B cell (primary cell): Measurements from ENCODE around the gene MAGEL2. TPM values are rescaled to one million over a fixed set of nuclear protein-coding genes. Genes with fewer than 3 reads are reported as not detected.

ENCODE experiments used
- ATAC-seq: fragments of 200-7000 bp; cut with Tn5 transposase; one replicate; pipeline ENCODE4 v1.10.0; 2021; ENCODE audit warnings: low read depth, mild to moderate bottlenecking, moderate number of reproducible peaks, moderate library complexity
- CTCF ChIA-PET: fragments of 350-600 bp; sonication (Branson Sonifier 250); formaldehyde crosslinking; loops from one replicate; lab custom pipeline; 2021; ENCODE audit warnings: antibody characterized with exemption, inconsistent platforms; lab: Charles Lee
- POLR2A ChIA-PET: fragments of 350-600 bp; sonication (Branson Sonifier 250); formaldehyde crosslinking; loops from one replicate; lab custom pipeline; 2021; ENCODE audit warnings: antibody characterized with exemption; lab: Charles Lee
- DNase-seq: peaks from one replicate; pipeline ENCODE4 v3.0.0; 2013
- H2AFZ ChIP-seq: 2 replicates; pipeline ENCODE4 v1.6.1; 2012; ENCODE audit warnings: mild to moderate bottlenecking, low read depth, low read length; ENCODE audit not compliant: insufficient read depth, poor library complexity, severe bottlenecking
- H3K27ac ChIP-seq, 2 donors: 1 replicate in 1 of 2; 2 replicates in 1 of 2; pipeline ENCODE4 v1.5.1; 2012 to 2013; ENCODE audit warnings: low read length in 2 of 2, mild to moderate bottlenecking in 2 of 2, moderate library complexity in 1 of 2
- H3K27me3 ChIP-seq, 4 experiments: fragments of 200-600 bp in 1 of 4; sonication (generic) in 1 of 4; replicated peaks in 1 of 4; 1 replicate in 2 of 4; 2 replicates in 2 of 4; pipeline versions ENCODE4 v1.6.1 to v1.7.0; 2013 to 2016; ENCODE audit warnings: low read length in 3 of 4, mild to moderate bottlenecking in 2 of 4, mixed read lengths in 1 of 4, moderate library complexity in 1 of 4; ENCODE audit not compliant: insufficient read depth in 4 of 4, control insufficient read depth in 3 of 4; ENCODE audit errors: control extremely low read depth in 1 of 4
- H3K36me3 ChIP-seq, 2 experiments: replicated peaks in 1 of 2; 1 replicate in 1 of 2; 2 replicates in 1 of 2; pipeline versions ENCODE4 v1.6.1 to v1.7.1; 2013; ENCODE audit warnings: low read length in 1 of 2; ENCODE audit not compliant: insufficient read depth in 2 of 2, control insufficient read depth in 1 of 2; ENCODE audit errors: control extremely low read depth in 1 of 2, extremely low read depth in 1 of 2
- H3K4me1 ChIP-seq, 2 donors: fragments of 200-600 bp in 1 of 2; sonication (generic) in 1 of 2; 1 replicate in 1 of 2; 2 replicates in 1 of 2; pipeline versions ENCODE4 v1.5.1 to v1.6.1; 2013 to 2017; ENCODE audit warnings: low read length in 2 of 2; ENCODE audit not compliant: control insufficient read depth in 2 of 2, insufficient read depth in 2 of 2
- H3K4me2 ChIP-seq: replicated peaks from 2 replicates; pipeline ENCODE3; 2012; ENCODE audit warnings: mild to moderate bottlenecking, low read depth, low read length; ENCODE audit not compliant: poor library complexity, severe bottlenecking
- H3K4me3 ChIP-seq, 5 experiments: fragments of 200-600 bp in 1 of 5; sonication (generic) in 1 of 5; 1 replicate in 3 of 5; 2 replicates in 2 of 5; pipeline versions ENCODE4 v1.5.1 to v1.7.0; 2011 to 2016; ENCODE audit warnings: low read length in 4 of 5, mild to moderate bottlenecking in 4 of 5, low read depth in 2 of 5, control low read depth in 1 of 5, moderate library complexity in 1 of 5; ENCODE audit not compliant: insufficient read depth in 1 of 5; ENCODE audit errors: control extremely low read depth in 1 of 5, extremely low read depth in 1 of 5
- H3K79me2 ChIP-seq: fragments of 200-600 bp; sonication (generic); one replicate; pipeline ENCODE4 v1.6.0; 2016; ENCODE audit warnings: low read length; ENCODE audit not compliant: control insufficient read depth, insufficient read depth
- H3K9ac ChIP-seq: fragments of 200-600 bp; sonication (generic); 2 replicates; pipeline ENCODE4 v1.6.1; 2017; ENCODE audit warnings: mild to moderate bottlenecking, low read length, moderate library complexity
- H3K9me3 ChIP-seq, 3 donors: one replicate each; pipeline versions ENCODE4 v1.6.1 to v1.7.1; 2013; ENCODE audit warnings: low read length in 2 of 3; ENCODE audit not compliant: control insufficient read depth in 2 of 3, insufficient read depth in 1 of 3; ENCODE audit errors: control extremely low read depth in 1 of 3
- H4K20me1 ChIP-seq: 2 replicates; pipeline ENCODE4 v1.6.0; 2012; ENCODE audit warnings: mild to moderate bottlenecking, low read length; ENCODE audit not compliant: insufficient read depth, control insufficient read depth, poor library complexity, severe bottlenecking
- H3K27ac Mint-ChIP-seq: one replicate; pipeline ENCODE4 v1.8.0; 2021; ENCODE audit warnings: mixed read lengths
- H3K27me3 Mint-ChIP-seq: one replicate; pipeline ENCODE4 v1.8.0; 2021; ENCODE audit warnings: mixed read lengths
- H3K4me1 Mint-ChIP-seq: one replicate; pipeline ENCODE4 v1.8.0; 2021; ENCODE audit warnings: mixed read lengths
- H3K4me3 Mint-ChIP-seq: one replicate; pipeline ENCODE4 v1.8.0; 2021; ENCODE audit warnings: mixed read lengths
- H3K9me3 Mint-ChIP-seq: one replicate; pipeline ENCODE4 v1.8.0; 2022; ENCODE audit warnings: mixed read lengths; ENCODE audit not compliant: insufficient read depth
- CTCF ChIP-seq: fragments of 200-600 bp; IDR thresholded peaks from one replicate; pipeline ENCODE4 v1.8.0; 2022; ENCODE audit warnings: antibody characterized with exemption, mild to moderate bottlenecking
- EZH2 ChIP-seq: IDR thresholded peaks from 2 replicates; pipeline ENCODE4 v1.6.1; 2012; ENCODE audit warnings: borderline replicate concordance, low read depth, mild to moderate bottlenecking, moderate library complexity, low read length; ENCODE audit not compliant: insufficient read depth, poor library complexity, severe bottlenecking
- WGBS: methylation state at CpG from one replicate; pipeline ENCODE4 v1.1.5; 2013; ENCODE audit warnings: missing lambda C conversion rate; ENCODE audit not compliant: insufficient coverage; 5-methylcytosine and 5-hydroxymethylcytosine counted together
- intact Hi-C: fragments of 100-400 bp; cut with micrococcal nuclease; formaldehyde crosslinking; loops from one replicate; pipeline ENCODE4 v1.10.0; 2022
- polyA minus RNA-seq: library from RNA; depleted of rRNA, polyadenylated mRNA; stranded (reverse); fragments of >200 nt; gene quantifications from 2 replicates; pipeline ENCODE4 v1.2.3, GENCODE V29; 2012
- polyA plus RNA-seq: library from polyadenylated mRNA; depleted of rRNA; stranded (reverse); fragments of >200 nt; gene quantifications from 2 replicates; pipeline ENCODE4 v1.2.3, GENCODE V29; 2012
- total RNA-seq, 2 donors: library from RNA; stranded (reverse); fragments of 120-200 nt in 1 of 2; gene quantifications; 1 replicate in 1 of 2; 2 replicates in 1 of 2; pipeline versions ENCODE4 v1.2.3 to v1.2.4, GENCODE V29; 2013 to 2022

MAGEL2 gene
- not detected in 2 replicates for total RNA-seq
- 0.26 TPM for total RNA-seq (2013)
- not detected in 2 replicates for polyA plus RNA-seq
- polyA minus RNA-seq = not detected in 2 replicates

- Histone ChIP-seq H3K4me1 (no peaks in the 10 kb centered on the region), H4K20me1 (no peaks in the 10 kb centered on the region), H3K9ac (no peak within 1 kb of the TSS), H3K4me3 (no peak within 1 kb of the TSS), H3K36me3 (no peaks in the 10 kb centered on the region), H3K27me3 (peaks cover 0 to 3% (median 0%) of the 10 kb centered on the region in 4 experiments), H2AFZ (no peak within 1 kb of the TSS), H3K27ac (no peak within 1 kb of the TSS), H3K4me2 (no peak within 1 kb of the TSS), H3K9me3 (peaks cover 0 to 9% (median 0%) of the 10 kb centered on the region in 3 donors), H3K79me2 (no peaks in the 10 kb centered on the region)
- Mint-ChIP-seq H3K4me1 (no peaks in the 10 kb centered on the region), H3K27ac (no peak within 1 kb of the TSS), H3K9me3 (no peaks in the 10 kb centered on the region), H3K27me3 (peaks cover 3% of the 10 kb centered on the region), H3K4me3 (no peak within 1 kb of the TSS)
- CTCF ChIA-PET = no interaction called here
- ATAC-seq = no peak
- 55% methylated on average over 32 of the region's 37 CpGs for WGBS
- DNase-seq = no peak
- TF ChIP-seq EZH2 (no peak), CTCF (no peak)
- intact Hi-C loops = no loop called here
- POLR2A ChIA-PET = no interaction called here
Measured at GRCh38 chr15:23647421-23648370, at the start of gene MAGEL2. MAGEL2 (minus strand) TSS chr15:23647867; CDS start chr15:23647742, 125 bp downstream.

- CTCF ChIA-PET = no interaction called here
- Histone ChIP-seq H3K36me3 (no peaks in the 10 kb centered on the region), H3K4me2 (no peak overlapping the region), H3K27ac (no peak overlapping the region), H3K4me3 (no peak overlapping the region), H3K27me3 (no peaks in the 10 kb centered on the region), H4K20me1 (no peaks in the 10 kb centered on the region), H3K79me2 (no peaks in the 10 kb centered on the region), H3K9me3 (peaks cover 0 to 2% (median 0%) of the 10 kb centered on the region in 3 donors), H2AFZ (no peak overlapping the region), H3K4me1 (no peaks in the 10 kb centered on the region), H3K9ac (no peak overlapping the region)
- no peak overlapping the region for H3K27ac Mint-ChIP-seq
- DNase-seq (no peak), ATAC-seq (no peak)
- POLR2A ChIA-PET = no interaction called here
- no peak overlapping the region for H3K4me3 Mint-ChIP-seq
- intact Hi-C loops = no loop called here
- H3K9me3 Mint-ChIP-seq = peaks cover 8% of the 10 kb centered on the region
- no peaks in the 10 kb centered on the region for H3K4me1 Mint-ChIP-seq
- WGBS = no CpG with 5 or more reads among the region's 2 CpGs
- H3K27me3 Mint-ChIP-seq = no peaks in the 10 kb centered on the region
- TF ChIP-seq EZH2 (no peak), CTCF (no peak)
Measured at GRCh38 chr15:23695282-23695681, 47.6 kb upstream of the MAGEL2 start.
